Testis (tissue), 2 donors: ENCODE data around the gene ZNF487.

Source experiments
- POLR2A ChIP-seq: fragments of 450-650 bp; IDR thresholded peaks from one replicate; pipeline ENCODE4 v1.6.1; 2017; ENCODE audit warnings: antibody characterized with exemption, mild to moderate bottlenecking, moderate library complexity
- TF ChIP-seq, protein P1 (sequence below), 3 experiments: fragments of 450-650 bp in 2 of 3; fragments of 200-600 bp in 1 of 3; sonication (generic) in 1 of 3; IDR thresholded peaks; one replicate each; pipeline ENCODE4 v1.5.1; 2016 to 2019; ENCODE audit warnings: antibody characterized with exemption in 3 of 3, mild to moderate bottlenecking in 2 of 3, moderate library complexity in 1 of 3

DNA sequence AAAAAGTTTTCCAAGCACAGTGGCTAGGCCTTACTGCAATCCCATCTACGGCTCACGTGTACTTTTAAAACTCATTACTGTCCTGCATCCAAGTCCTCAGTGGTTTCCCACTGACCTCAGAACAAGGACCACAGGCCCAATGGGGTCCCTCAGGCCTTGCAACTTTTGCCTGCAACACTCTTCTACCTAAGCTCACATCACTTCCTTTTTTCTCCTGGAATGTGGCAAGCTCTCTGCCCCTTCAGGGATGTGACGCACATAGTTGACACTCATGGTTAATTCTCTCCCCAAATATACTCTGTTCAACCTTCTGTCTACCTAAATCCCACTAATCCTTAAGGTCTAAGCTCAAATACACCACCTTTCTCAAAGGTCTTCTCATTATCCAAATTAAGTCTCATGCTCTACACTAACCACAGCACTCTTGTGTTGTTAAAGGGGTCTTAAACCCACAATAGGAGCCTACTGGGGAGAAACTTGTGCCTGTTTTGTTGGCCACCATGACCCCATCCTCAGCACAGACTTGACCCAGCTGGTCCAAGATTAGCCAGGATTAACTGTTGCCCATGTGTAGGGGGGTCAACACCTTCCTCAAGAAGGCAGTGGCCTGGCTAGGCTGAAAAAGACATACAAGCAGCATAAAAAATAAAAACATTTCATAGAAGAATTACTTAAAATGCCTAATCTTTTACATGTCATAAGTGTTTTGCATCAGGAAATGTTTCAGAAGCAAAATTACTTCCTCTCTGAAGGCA is 43.1 kb upstream of the ZNF487 start:
- TF ChIP-seq, protein P1, sequence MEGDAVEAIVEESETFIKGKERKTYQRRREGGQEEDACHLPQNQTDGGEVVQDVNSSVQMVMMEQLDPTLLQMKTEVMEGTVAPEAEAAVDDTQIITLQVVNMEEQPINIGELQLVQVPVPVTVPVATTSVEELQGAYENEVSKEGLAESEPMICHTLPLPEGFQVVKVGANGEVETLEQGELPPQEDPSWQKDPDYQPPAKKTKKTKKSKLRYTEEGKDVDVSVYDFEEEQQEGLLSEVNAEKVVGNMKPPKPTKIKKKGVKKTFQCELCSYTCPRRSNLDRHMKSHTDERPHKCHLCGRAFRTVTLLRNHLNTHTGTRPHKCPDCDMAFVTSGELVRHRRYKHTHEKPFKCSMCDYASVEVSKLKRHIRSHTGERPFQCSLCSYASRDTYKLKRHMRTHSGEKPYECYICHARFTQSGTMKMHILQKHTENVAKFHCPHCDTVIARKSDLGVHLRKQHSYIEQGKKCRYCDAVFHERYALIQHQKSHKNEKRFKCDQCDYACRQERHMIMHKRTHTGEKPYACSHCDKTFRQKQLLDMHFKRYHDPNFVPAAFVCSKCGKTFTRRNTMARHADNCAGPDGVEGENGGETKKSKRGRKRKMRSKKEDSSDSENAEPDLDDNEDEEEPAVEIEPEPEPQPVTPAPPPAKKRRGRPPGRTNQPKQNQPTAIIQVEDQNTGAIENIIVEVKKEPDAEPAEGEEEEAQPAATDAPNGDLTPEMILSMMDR (IDR thresholded peaks at IDR 0.05) = no peak
- TF ChIP-seq POLR2A = no peak
